Left lung (tissue), 14 donors: Measurements from ENCODE around the gene CYP1B1. TPM values are rescaled to one million over a fixed set of nuclear protein-coding genes. Genes with fewer than 3 reads are reported as not detected.

ENCODE experiments used
- ATAC-seq: fragments of 200-7000 bp; cut with Tn5 transposase; one replicate; pipeline ENCODE4 v1.9.1; 2020; ENCODE audit warnings: moderate library complexity
- DNase-seq, 4 donors: peaks; one replicate each; pipeline ENCODE4 v3.0.0-alpha.2; 2013 to 2020
- H3K27ac ChIP-seq, 2 donors: fragments of 200-600 bp; sonication (generic) in 1 of 2; one replicate each; pipeline versions ENCODE4 v1.5.0 to v1.8.0; 2020 to 2021
- H3K27me3 ChIP-seq, 2 donors: fragments of 200-600 bp; sonication (generic) in 1 of 2; one replicate each; pipeline versions ENCODE4 v1.5.0 to v1.8.0; 2020 to 2021
- H3K36me3 ChIP-seq, 2 donors: fragments of 200-600 bp; sonication (generic) in 1 of 2; one replicate each; pipeline versions ENCODE4 v1.5.0 to v1.8.0; 2020 to 2021
- H3K4me1 ChIP-seq, 2 donors: fragments of 200-600 bp; one replicate each; pipeline ENCODE4 v1.8.0; 2021
- H3K4me3 ChIP-seq, 2 donors: fragments of 200-600 bp; sonication (generic) in 1 of 2; one replicate each; pipeline versions ENCODE4 v1.5.0 to v1.8.0; 2020 to 2021; ENCODE audit warnings: mild to moderate bottlenecking in 1 of 2
- H3K9me3 ChIP-seq, 2 donors: fragments of 200-600 bp; sonication (generic) in 1 of 2; one replicate each; pipeline versions ENCODE4 v1.5.0 to v1.8.0; 2020 to 2021
- CTCF ChIP-seq, 2 donors: fragments of 200-600 bp; sonication (generic) in 1 of 2; IDR thresholded peaks; one replicate each; pipeline versions ENCODE4 v1.5.0 to v1.8.0; 2021; ENCODE audit warnings: antibody characterized with exemption in 2 of 2
- intact Hi-C, 2 donors: fragments of 100-400 bp; cut with DNase I; formaldehyde crosslinking; loops; one replicate each; pipeline versions ENCODE4 v1.11.2 to v1.14.2; 2022
- long read RNA-seq, 12 donors: library from polyadenylated mRNA in 2 of 12; unstranded in 2 of 12; transcript quantifications; one replicate each; pipeline ENCODE4 v2.0.0 and lab custom pipeline, GENCODE V29; 2019 to 2026
- polyA plus RNA-seq, 6 donors: library from polyadenylated mRNA; unstranded; fragments of 120-200 nt; gene quantifications; one replicate each; pipeline ENCODE4 v1.2.1, GENCODE V29; 2013; ENCODE audit not compliant: insufficient read length in 6 of 6
- total RNA-seq, 2 donors: library from RNA; stranded (reverse); fragmentation: NEBNext Ultra II Directional; extraction: Animal tissue kit (Norgen Biotek cat#: 25700); gene quantifications; one replicate each; pipeline ENCODE4 v1.2.1, GENCODE V29; 2021
- donor health status: DM: no; HTN: yes; CAD: no.
- donor health status: DM: no; HTN: no; CAD: no.

CYP1B1 gene
- total RNA-seq (100 to 1,000 TPM in 1 of 2 donors, 10 to 100 TPM in 1; 30.3 to 155 TPM), polyA plus RNA-seq (1 to 10 TPM; 1.0 to 2.0 (median 1.5) TPM)
- long read RNA-seq, donor 1, full-length matches to known transcripts: 2 of 2 reads
- long read RNA-seq, donor 1, partial matches to known transcripts: 0 of 2 reads
- long read RNA-seq, donor 1, other reads (novel, unspliced or antisense): 0 of 2 reads
- long read RNA-seq, donor 2: 0 reads
- long read RNA-seq, donor 3: 0 reads
- long read RNA-seq, donor 4, full-length matches to known transcripts: 6 of 10 reads
- long read RNA-seq, donor 4, partial matches to known transcripts: 1 of 10 reads
- long read RNA-seq, donor 4, other reads (novel, unspliced or antisense): 3 of 10 reads
- long read RNA-seq, donor 5: 0 reads
- long read RNA-seq, donor 6: 0 reads
- long read RNA-seq, donor 7: 0 reads
- long read RNA-seq, donor 8: 0 reads
- long read RNA-seq, donor 9: 0 reads
- long read RNA-seq, donor 10, full-length matches to known transcripts: 29 of 34 reads
- long read RNA-seq, donor 10, partial matches to known transcripts: 2 of 34 reads
- long read RNA-seq, donor 10, other reads (novel, unspliced or antisense): 3 of 34 reads
- long read RNA-seq, donor 11, full-length matches to known transcripts: 13 of 13 reads
- long read RNA-seq, donor 11, partial matches to known transcripts: 0 of 13 reads
- long read RNA-seq, donor 11, other reads (novel, unspliced or antisense): 0 of 13 reads
- long read RNA-seq, donor 12: 0 reads

GRCh38 chr2:38075507-38076151, at the start of gene CYP1B1:
TSS of gene CYP1B1 (minus strand) at chr2:38076151. CDS start at chr2:38075388, 763 bp downstream.
- DNase-seq (peak in 2 of 4 donors; percentile 49 to 88), ATAC-seq (peak; percentile 3)
- peaks cover 0 to 13% of the 10 kb centered on the region in 2 donors for H3K36me3 ChIP-seq
- intact Hi-C loops: no loop called here
- H3K9me3 ChIP-seq: no peaks in the 10 kb centered on the region
- TF ChIP-seq CTCF (IDR thresholded peaks at IDR 0.05): no peak
- H3K27me3 ChIP-seq: peaks cover 4 to 61% of the 10 kb centered on the region in 2 donors
- H3K4me1 ChIP-seq: peaks cover 4 to 69% of the 10 kb centered on the region in 2 donors
- H3K27ac ChIP-seq: peak within 1 kb of the TSS; percentile 93
- H3K4me3 ChIP-seq: peak within 1 kb of the TSS; percentile 52 to 53

- H3K36me3 ChIP-seq: no peaks in the 10 kb centered on the region
- no peak overlapping the region for H3K4me3 ChIP-seq
- no peaks in the 10 kb centered on the region for H3K27me3 ChIP-seq
- no peak for DNase-seq
- H3K9me3 ChIP-seq: peaks cover 0 to 12% of the 10 kb centered on the region in 2 donors
- H3K4me1 ChIP-seq: peaks cover 0 to 38% of the 10 kb centered on the region in 2 donors
- no peak overlapping the region for H3K27ac ChIP-seq
- TF ChIP-seq CTCF (IDR thresholded peaks at IDR 0.05): no peak
- intact Hi-C loops: no loop called here
- ATAC-seq: no peak
Observed at GRCh38 chr2:38125007-38125406, 49.1 kb upstream of the CYP1B1 start.

- H3K27ac ChIP-seq: no peak overlapping the region
- DNase-seq (no peak), ATAC-seq (no peak)
- peaks cover 0 to 12% of the 10 kb centered on the region in 2 donors for H3K9me3 ChIP-seq
- no peaks in the 10 kb centered on the region for H3K36me3 ChIP-seq
- H3K27me3 ChIP-seq: no peaks in the 10 kb centered on the region
- no peak for TF ChIP-seq CTCF (IDR thresholded peaks at IDR 0.05)
- intact Hi-C loops: no loop called here
- no peak overlapping the region for H3K4me3 ChIP-seq
- H3K4me1 ChIP-seq: peaks cover 0 to 33% of the 10 kb centered on the region in 2 donors
Observed at GRCh38 chr2:38123911-38124310, 48.0 kb upstream of the CYP1B1 start.

- no peaks in the 10 kb centered on the region for H3K36me3 ChIP-seq
- ATAC-seq: peak; percentile 61
Observed at GRCh38 chr2:38122344-38122743, 46.4 kb upstream of the CYP1B1 start.

More at GRCh38 chr2:38122344-38122743, 46.4 kb upstream of the CYP1B1 start:
- Histone ChIP-seq H3K27me3 (no peaks in the 10 kb centered on the region), H3K27ac (no peak overlapping the region), H3K4me3 (no peak overlapping the region), H3K9me3 (peaks cover 0 to 9% of the 10 kb centered on the region in 2 donors), H3K4me1 (peaks cover 0 to 18% of the 10 kb centered on the region in 2 donors)
- intact Hi-C loops: no loop called here
- no peak for DNase-seq
- TF ChIP-seq CTCF (IDR thresholded peaks at IDR 0.05): no peak
